Subcutaneous adipose tissue (tissue), 4 donors: ENCODE results near the gene GNAQ. TPM values are rescaled to one million over a fixed set of nuclear protein-coding genes. Genes with fewer than 3 reads are reported as not detected.

Experiments
- total RNA-seq, 4 donors: library from RNA; depleted of rRNA; stranded (reverse); fragments of >200 nt; gene quantifications; one replicate each; pipeline ENCODE4 v1.1.0, GENCODE V29; 2016
- TF ChIP-seq, protein P1 (sequence below): fragments of 450-650 bp; IDR thresholded peaks from one replicate; pipeline ENCODE4 v1.5.1; 2016; ENCODE audit warnings: low read depth, mild to moderate bottlenecking, control low read depth, antibody characterized with exemption, moderate library complexity

Gene GNAQ
- total RNA-seq, 4 donors from 2014 or later, result 41.8 to 100 (median 45.5) TPM

DNA sequence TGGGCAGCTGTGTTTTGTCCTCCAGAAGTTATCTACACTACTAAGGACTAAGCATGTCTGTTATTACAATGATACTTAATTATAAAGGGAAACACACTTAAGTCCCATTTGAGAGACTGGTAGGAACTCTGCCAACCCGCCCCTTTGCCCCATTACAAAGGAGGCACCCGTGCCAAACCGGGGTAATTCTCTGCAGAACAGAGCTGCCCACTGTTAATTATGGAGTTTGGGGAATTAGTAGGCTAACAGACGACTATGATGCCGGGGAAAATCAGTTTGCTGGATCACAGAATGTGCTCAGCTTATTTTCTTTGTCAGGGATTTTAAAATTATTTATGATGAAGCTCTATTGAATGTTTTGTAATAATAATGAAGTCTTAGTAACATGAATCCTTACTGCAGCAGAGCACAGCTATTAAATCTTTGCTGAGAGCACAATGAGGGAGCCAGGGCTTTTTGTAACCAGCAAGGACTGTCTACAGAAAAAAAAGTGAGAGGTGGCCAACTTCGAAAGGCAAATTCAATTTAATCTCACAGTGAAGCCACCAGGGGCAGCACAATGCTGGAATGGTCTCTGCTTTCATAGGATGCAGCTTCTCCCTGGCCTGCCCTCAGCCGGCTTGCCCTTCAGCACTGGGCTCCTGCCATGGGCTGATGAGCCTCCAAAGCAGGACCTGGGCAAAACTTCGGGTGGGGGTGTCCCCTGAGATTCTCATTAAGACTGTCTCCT, 134.5 kb downstream of the GNAQ start:
- TF ChIP-seq, protein P1, sequence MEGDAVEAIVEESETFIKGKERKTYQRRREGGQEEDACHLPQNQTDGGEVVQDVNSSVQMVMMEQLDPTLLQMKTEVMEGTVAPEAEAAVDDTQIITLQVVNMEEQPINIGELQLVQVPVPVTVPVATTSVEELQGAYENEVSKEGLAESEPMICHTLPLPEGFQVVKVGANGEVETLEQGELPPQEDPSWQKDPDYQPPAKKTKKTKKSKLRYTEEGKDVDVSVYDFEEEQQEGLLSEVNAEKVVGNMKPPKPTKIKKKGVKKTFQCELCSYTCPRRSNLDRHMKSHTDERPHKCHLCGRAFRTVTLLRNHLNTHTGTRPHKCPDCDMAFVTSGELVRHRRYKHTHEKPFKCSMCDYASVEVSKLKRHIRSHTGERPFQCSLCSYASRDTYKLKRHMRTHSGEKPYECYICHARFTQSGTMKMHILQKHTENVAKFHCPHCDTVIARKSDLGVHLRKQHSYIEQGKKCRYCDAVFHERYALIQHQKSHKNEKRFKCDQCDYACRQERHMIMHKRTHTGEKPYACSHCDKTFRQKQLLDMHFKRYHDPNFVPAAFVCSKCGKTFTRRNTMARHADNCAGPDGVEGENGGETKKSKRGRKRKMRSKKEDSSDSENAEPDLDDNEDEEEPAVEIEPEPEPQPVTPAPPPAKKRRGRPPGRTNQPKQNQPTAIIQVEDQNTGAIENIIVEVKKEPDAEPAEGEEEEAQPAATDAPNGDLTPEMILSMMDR, result no peak

DNA sequence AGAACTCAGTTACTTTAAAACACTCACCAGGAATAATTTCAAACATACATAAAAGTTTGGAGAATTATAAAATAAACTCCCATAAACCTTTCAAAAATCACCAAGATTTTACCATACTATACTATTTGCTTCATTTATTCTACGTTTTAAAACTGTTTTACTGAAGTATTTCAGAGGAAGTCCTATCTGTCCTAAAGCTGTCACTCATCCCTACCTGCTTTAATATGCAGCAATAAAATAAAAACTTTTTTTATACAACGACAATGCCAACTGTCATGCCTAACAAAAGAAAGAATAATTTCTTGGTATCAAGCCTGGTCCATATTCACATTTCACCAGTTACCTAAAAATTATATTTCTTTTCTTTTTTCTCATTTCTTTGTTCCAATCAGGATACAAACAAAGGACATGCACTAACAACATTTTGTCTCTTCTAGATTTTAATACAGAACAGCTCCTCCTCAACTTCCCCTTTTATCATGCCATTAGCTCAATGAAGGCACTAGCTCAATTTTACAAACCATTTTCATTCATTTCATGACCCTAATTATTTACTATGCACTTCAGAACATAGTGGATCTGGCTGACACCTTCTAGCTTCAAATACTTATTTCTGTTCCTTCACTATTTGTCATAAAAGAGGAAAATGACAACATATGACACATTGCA, 135.2 kb downstream of the GNAQ start:
- TF ChIP-seq, protein P1, result no peak

DNA sequence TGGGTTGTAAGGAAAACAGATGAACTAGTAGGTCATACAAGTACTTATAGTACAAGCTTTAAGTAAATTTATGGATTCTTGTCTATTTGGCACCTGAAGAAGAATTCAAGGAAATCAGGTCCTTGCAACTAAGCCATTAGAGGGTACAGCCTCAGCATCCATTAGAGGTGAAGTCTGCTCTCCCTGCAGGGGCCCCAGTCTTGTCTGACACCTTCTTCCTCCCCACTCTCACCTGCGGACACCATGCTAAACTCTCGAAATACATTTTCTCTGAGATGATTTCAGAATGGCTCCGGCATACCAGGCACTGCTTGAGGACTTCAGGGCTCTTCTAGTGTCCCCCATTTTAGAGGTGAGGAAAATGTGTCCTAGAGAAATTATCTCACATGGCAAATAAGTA, 137.9 kb downstream of the GNAQ start:
- TF ChIP-seq, protein P1, result no peak

DNA sequence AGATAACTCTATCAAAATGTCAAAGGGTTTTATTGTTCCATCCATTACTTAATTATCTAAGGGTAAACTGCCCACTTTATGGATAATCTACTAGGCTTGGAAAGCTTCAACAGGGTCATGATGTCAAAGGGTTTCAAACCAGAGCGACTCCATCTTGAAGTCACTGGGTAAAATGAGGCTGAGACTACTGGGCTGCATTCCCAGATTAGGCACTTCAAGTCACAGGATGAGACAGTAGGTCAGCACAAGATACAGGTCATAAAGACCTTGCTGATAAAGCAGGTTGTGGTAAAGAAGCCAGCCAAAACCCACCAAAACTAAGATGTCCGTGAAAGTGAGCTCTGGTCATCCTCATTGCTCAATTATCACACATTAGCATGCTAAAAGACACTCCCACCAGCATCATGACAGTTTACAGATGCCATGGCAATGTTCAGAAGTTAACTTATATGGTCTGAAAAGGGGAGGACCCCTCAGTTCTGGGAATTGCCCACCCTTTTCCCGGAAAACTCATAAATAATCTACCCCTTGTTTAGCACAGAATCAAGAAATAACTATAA, 138.6 kb downstream of the GNAQ start:
- TF ChIP-seq, protein P1, result no peak

DNA sequence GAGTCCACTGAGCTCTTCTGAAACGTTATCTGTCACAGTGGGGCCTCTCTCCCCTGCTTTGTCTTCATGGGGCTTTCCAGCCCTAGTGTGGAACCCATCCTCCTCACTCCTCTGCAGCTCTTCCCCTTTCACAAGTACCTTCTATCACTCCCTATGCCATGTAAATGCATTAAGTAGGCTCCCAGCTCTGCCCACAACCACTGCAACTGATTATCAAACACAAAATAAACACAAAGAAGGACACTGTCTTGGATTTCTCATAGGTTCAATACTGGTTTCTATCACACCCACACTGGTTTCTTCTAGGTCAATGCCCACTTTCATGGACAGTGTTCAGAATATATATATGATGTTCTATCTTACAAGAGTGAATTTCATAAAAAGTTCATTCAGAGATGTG, 139.4 kb downstream of the GNAQ start:
- TF ChIP-seq, protein P1, result no peak

DNA sequence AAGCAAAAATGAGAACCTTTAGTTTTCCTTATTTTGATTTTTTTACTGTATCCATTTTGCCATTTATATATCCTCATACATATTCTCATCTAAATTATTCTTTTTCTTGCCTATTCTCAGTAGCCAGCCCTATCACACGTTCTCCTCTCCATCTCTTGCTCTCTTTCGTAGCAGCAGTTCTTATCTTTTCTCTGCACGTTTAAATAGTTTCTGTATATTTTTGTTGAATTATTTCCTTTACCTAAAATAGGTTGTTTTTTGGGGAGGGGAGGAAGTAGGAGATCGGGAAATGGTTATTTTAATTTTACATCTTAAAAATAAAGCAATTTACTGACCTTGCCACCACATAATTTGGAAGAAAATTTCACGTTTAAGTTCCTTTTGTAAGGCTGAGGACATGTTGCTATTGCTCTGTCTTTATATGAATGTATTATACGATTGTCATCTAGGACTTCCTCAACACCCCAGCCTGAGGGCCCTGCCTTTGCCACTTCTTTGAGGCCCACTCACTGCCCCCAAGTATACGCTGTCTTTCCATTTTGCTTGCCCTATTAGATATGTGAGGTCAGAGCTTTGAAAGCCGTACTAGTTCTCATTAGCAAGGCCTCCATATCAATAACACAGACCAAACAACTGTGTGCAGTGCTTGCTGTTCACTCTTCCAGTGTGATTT, 140.3 kb downstream of the GNAQ start:
- TF ChIP-seq, protein P1, result no peak

DNA sequence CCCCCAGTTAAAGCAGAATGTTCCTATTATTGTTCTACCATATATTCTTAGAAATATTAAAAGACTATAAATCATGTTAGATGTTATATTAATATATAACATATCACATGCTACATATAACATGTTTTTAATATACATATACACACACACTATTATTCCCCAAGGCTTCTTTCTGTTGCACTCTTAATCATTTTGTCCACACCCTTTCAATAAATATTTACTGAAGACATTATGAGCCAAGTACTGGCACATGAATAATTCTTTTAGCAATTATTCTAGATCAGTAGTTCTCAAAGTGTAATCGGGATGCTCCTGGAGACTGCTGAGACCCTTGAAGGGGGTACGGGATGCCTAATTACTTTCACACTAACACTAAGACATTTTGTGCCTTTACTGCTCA, 143.9 kb downstream of the GNAQ start:
- TF ChIP-seq, protein P1, result no peak
